Glomerular endothelial cell (primary cell): ENCODE data around the gene ZNF573. TPM values are rescaled to one million over a fixed set of nuclear protein-coding genes. Genes with fewer than 3 reads are reported as not detected.
"Not testable (repeated sequence)": the region's sequence is repeated elsewhere in the genome, so short reads cannot be mapped to it uniquely, and the experiment has no call there.

Source experiments
- DNase-seq: peaks from one replicate; pipeline ENCODE4 v3.0.0-alpha.2; 2011; ENCODE audit warnings: low read depth, low spot score; ENCODE audit errors: extremely low read depth
- total RNA-seq: library from RNA; depleted of rRNA; stranded (reverse); fragments of >200 nt; gene quantifications from 2 replicates; pipeline ENCODE4 v1.2.3, GENCODE V29; 2015

ZNF573 gene
- 3.4 and 8.0 TPM in 2 replicates for total RNA-seq

GRCh38 chr19:37779127-37780005, at the start of gene ZNF573:
TSS of gene ZNF573 (minus strand) at chr19:37779586. CDS start at chr19:37773729, 5,857 bp downstream.
- peak; percentile 72 for DNase-seq

GRCh38 chr19:37817180-37817981, 38.0 kb upstream of the ZNF573 start:
- DNase-seq, result no peak

- DNase-seq, result not testable (repeated sequence)
Observed at GRCh38 chr19:37815611-37816010, 36.2 kb upstream of the ZNF573 start.

- DNase-seq, result no peak
Observed at GRCh38 chr19:37813340-37813739, 34.0 kb upstream of the ZNF573 start.

- DNase-seq, result no peak
Observed at GRCh38 chr19:37809366-37809765, 30.0 kb upstream of the ZNF573 start.

- no peak for DNase-seq
Observed at GRCh38 chr19:37803249-37803840, 24.0 kb upstream of the ZNF573 start.

GRCh38 chr19:37790244-37790925, 11.0 kb upstream of the ZNF573 start:
- no peak for DNase-seq

GRCh38 chr19:37778613-37779126, 716 bp downstream of the ZNF573 start:
- no peak for DNase-seq

GRCh38 chr19:37770985-37771384, 8.4 kb downstream of the ZNF573 start:
- no peak for DNase-seq

GRCh38 chr19:37763488-37763887, 15.9 kb downstream of the ZNF573 start:
- no peak for DNase-seq

GRCh38 chr19:37757683-37758082, 21.7 kb downstream of the ZNF573 start:
- not testable (repeated sequence) for DNase-seq

- DNase-seq, result no peak
Observed at GRCh38 chr19:37738371-37738770, 41.0 kb downstream of the ZNF573 start.

- no peak for DNase-seq
Observed at GRCh38 chr19:37725181-37725580, 54.2 kb downstream of the ZNF573 start.

GRCh38 chr19:37719927-37720265, 59.5 kb downstream of the ZNF573 start:
- DNase-seq, result no peak

- peak; percentile 57 for DNase-seq
Observed at GRCh38 chr19:37719111-37719926, 60.1 kb downstream of the ZNF573 start, which contains the start of gene ZNF607. TSS of gene ZNF607 (minus strand) at chr19:37719761. CDS start at chr19:37711618, 8,143 bp downstream.

- no peak for DNase-seq
Observed at GRCh38 chr19:37718304-37718703, 61.1 kb downstream of the ZNF573 start.

- DNase-seq, result no peak
Observed at GRCh38 chr19:37716140-37716539, 63.2 kb downstream of the ZNF573 start.

- DNase-seq, result no peak
Observed at GRCh38 chr19:37706052-37706605, 73.3 kb downstream of the ZNF573 start.

GRCh38 chr19:37699057-37699456, 80.3 kb downstream of the ZNF573 start:
- DNase-seq, result no peak
